ENCODE measurements around the gene AHCYL2.
"Not testable (repeated sequence)": the region's sequence is repeated elsewhere in the genome, so short reads cannot be mapped to it uniquely, and the experiment has no call there.

GRCh38 chr7:129353104-129353503 is 128.3 kb downstream of the AHCYL2 start:
- not testable (repeated sequence) for TF ChIP-seq POLR2AphosphoS5 (IDR thresholded peaks at IDR 0.05; ENCODE audit: borderline replicate concordance, low read depth, low read length); EZH2 (IDR thresholded peaks at IDR 0.05); FOXP2 (optimal IDR thresholded peaks at IDR 0.05; ENCODE audit: control extremely low read depth, extremely low read length, insufficient read depth)

Data from SK-N-MC (cell line).